ENCODE data around the gene MFAP5.

DNA sequence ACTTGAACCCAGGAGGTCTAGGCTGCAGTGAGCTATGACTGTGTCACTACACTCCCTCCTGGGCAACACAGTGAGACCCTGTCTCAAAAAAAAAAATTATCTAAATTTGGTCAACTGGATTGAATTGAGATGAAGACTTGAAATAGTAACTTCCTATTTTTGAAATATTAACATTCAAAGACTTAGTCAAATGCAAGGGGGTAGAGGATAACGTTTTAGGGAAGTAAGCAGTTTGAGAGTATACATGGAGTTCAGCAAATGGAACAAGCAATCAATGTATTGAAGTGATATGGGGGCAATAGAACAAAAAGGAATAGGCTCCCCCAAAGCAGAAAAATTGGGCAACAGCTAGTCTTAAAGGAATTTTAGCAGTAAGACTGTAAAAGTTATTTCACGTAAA lies 4.6 kb upstream of the MFAP5 start:
- TF ChIP-seq POLR2AphosphoS5 (IDR thresholded peaks at IDR 0.05; ENCODE audit: low read depth, low read length), result no peak
- TF ChIP-seq POLR2A (IDR thresholded peaks at IDR 0.05; ENCODE audit: low read depth, low read length), result no peak

Measured in GM12891 (cell line).